Ishikawa (cell line): ENCODE results near the gene NOS1AP.

Source experiments
- CREB1 ChIP-seq: IDR thresholded peaks from 2 replicates; pipeline ENCODE4 v1.6.1; 2012; ENCODE audit warnings: low read depth
- MAX ChIP-seq: IDR thresholded peaks from 2 replicates; pipeline ENCODE4 v1.6.1; 2012
- TAF1 ChIP-seq: IDR thresholded peaks from 2 replicates; pipeline ENCODE4 v1.6.1; 2012; ENCODE audit warnings: low read depth, mild to moderate bottlenecking
- YY1 ChIP-seq: IDR thresholded peaks from 2 replicates; pipeline ENCODE4 v1.6.1; 2012; ENCODE audit warnings: low read depth
- TF ChIP-seq, protein P1 (sequence below): IDR thresholded peaks from 2 replicates; pipeline ENCODE4 v1.6.1; 2012; ENCODE audit warnings: low read depth, mild to moderate bottlenecking

- TF ChIP-seq TAF1 (no peak), CREB1 (no peak), MAX (no peak), YY1 (no peak)
- TF ChIP-seq, protein P1, sequence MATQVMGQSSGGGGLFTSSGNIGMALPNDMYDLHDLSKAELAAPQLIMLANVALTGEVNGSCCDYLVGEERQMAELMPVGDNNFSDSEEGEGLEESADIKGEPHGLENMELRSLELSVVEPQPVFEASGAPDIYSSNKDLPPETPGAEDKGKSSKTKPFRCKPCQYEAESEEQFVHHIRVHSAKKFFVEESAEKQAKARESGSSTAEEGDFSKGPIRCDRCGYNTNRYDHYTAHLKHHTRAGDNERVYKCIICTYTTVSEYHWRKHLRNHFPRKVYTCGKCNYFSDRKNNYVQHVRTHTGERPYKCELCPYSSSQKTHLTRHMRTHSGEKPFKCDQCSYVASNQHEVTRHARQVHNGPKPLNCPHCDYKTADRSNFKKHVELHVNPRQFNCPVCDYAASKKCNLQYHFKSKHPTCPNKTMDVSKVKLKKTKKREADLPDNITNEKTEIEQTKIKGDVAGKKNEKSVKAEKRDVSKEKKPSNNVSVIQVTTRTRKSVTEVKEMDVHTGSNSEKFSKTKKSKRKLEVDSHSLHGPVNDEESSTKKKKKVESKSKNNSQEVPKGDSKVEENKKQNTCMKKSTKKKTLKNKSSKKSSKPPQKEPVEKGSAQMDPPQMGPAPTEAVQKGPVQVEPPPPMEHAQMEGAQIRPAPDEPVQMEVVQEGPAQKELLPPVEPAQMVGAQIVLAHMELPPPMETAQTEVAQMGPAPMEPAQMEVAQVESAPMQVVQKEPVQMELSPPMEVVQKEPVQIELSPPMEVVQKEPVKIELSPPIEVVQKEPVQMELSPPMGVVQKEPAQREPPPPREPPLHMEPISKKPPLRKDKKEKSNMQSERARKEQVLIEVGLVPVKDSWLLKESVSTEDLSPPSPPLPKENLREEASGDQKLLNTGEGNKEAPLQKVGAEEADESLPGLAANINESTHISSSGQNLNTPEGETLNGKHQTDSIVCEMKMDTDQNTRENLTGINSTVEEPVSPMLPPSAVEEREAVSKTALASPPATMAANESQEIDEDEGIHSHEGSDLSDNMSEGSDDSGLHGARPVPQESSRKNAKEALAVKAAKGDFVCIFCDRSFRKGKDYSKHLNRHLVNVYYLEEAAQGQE: no peak
Measured at GRCh38 chr1:162182090-162182489, 112.6 kb downstream of the NOS1AP start.
